Measurements from ENCODE around the gene LPP.

LPP gene

DNA sequence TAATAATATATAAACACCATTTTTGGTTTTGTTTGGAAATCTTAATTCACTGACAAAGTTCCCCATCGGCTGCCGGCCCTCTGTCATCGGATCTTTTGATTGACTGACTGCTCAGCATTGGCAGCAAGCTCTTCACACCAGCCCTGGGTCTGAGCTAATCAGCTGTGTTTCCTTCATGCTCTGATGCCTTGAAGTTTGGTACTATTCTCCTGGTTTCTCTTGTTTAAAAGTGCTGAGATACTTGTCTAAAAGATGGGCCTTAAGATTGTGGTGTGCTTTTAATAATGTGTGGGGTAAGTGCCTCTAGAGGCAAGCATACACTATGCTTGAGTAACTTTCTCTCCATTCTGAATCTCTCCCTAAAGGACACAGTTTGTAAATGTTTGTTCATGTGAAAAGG, 602.3 kb downstream of the LPP start:
- no peak for DNase-seq (ENCODE audit: low read depth)
- H3K4me3 ChIP-seq (ENCODE audit: low read depth, low read length) = no peak overlapping the region
- TF ChIP-seq CTCF (IDR thresholded peaks at IDR 0.05; ENCODE audit: low read depth, low read length, missing control alignments) = no peak
- in situ Hi-C loops (cut with HindIII; ENCODE audit: low sequenced_read_pairs) = no loop called here

DNA sequence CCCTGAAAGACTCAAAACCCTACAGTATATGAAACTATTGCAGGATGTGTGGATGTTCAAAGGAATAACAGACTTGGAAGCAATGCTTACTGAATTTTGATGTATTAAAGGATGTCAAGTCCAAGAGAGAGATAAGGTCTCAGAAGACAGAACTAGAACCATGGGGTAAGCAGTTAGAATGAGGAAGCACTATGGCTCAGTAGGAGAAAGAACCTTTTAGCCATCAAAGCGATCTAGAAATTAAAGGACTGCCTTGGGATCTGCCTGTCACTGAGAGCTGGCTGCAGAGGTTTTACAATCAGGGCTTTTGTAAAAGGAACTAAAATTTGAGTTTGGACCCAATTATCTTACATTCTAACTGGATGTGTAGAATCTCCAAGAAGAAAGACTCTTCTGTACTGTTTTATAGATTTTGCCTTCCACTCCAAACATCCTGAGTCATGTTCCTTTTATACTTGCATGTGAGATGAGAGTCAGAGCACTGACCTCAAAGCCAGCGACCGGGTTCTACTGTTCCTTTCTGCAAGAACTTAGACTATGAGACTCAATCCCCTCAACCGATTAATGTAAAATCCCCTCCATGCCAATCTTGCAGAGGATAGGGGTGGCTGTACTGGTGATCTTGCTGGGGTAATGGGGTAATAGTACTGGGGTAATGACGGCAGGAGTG, 605.5 kb downstream of the LPP start:
- no peak for DNase-seq (ENCODE audit: low read depth)
- in situ Hi-C loops (cut with HindIII; ENCODE audit: low sequenced_read_pairs) = no loop called here
- no peak overlapping the region for H3K4me3 ChIP-seq (ENCODE audit: low read depth, low read length)
- no peak for TF ChIP-seq CTCF (IDR thresholded peaks at IDR 0.05; ENCODE audit: low read depth, low read length, missing control alignments)

DNA sequence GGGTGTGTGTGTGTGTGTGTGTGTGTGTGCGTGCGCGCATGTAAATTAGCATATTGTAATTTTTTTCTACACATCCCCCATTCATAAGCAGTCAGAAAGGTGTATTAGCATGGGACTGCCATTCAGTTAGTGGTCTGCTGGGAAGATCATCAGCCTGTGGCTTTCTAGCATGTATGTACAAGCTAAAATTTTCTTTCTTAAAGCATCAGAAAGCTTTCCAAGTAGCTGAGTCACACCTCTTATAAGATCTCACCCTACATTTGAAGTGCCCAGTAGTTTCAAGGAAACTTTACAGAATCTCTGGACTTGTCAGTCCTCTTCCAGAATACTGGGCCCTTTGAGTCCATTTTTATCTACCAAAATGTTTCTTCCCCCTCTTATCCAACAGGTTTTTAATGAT, 606.5 kb downstream of the LPP start:
- in situ Hi-C loops (cut with HindIII; ENCODE audit: low sequenced_read_pairs) = no loop called here

GRCh38 chr3:188761439-188761838, 607.5 kb downstream of the LPP start:
- in situ Hi-C loops (cut with HindIII; ENCODE audit: low sequenced_read_pairs) = no loop called here
- H3K4me3 ChIP-seq (ENCODE audit: low read depth, low read length) = no peak overlapping the region
- TF ChIP-seq CTCF (IDR thresholded peaks at IDR 0.05; ENCODE audit: low read depth, low read length, missing control alignments) = no peak
- no peak for DNase-seq (ENCODE audit: low read depth)

More for the DNA sequence above, 606.5 kb downstream of the LPP start:
- DNase-seq (ENCODE audit: low read depth) = peak; percentile 44
- no peak overlapping the region for H3K4me3 ChIP-seq (ENCODE audit: low read depth, low read length)
- TF ChIP-seq CTCF (IDR thresholded peaks at IDR 0.05; ENCODE audit: low read depth, low read length, missing control alignments) = no peak

- TF ChIP-seq CTCF (IDR thresholded peaks at IDR 0.05; ENCODE audit: low read depth, low read length, missing control alignments) = no peak
Measured at GRCh38 chr3:188761964-188762363, 608.0 kb downstream of the LPP start.

GRCh38 chr3:188764609-188765008, 610.7 kb downstream of the LPP start:
- no peak for DNase-seq (ENCODE audit: low read depth)
- no peak for TF ChIP-seq CTCF (IDR thresholded peaks at IDR 0.05; ENCODE audit: low read depth, low read length, missing control alignments)
- H3K4me3 ChIP-seq (ENCODE audit: low read depth, low read length) = no peak overlapping the region
- in situ Hi-C loops (cut with HindIII; ENCODE audit: low sequenced_read_pairs) = no loop called here

More at GRCh38 chr3:188761964-188762363, 608.0 kb downstream of the LPP start:
- in situ Hi-C loops (cut with HindIII; ENCODE audit: low sequenced_read_pairs) = no loop called here
- no peak overlapping the region for H3K4me3 ChIP-seq (ENCODE audit: low read depth, low read length)
- DNase-seq (ENCODE audit: low read depth) = no peak
